ENCODE data around the gene CASD1.

GRCh38 chr7:94514140-94514889 lies 4.7 kb downstream of the CASD1 start:
- TF ChIP-seq EZH2 (IDR thresholded peaks at IDR 0.05) (no peak), POLR2AphosphoS5 (IDR thresholded peaks at IDR 0.05; ENCODE audit: borderline replicate concordance, low read depth, low read length) (no peak), FOXP2 (optimal IDR thresholded peaks at IDR 0.05; ENCODE audit: control extremely low read depth, extremely low read length, insufficient read depth) (no peak)
